ENCODE data around the gene NFIX.

Gene NFIX

GRCh38 chr19:13134626-13135025 is 139.4 kb downstream of the NFIX start:
- no peak for DNase-seq

- no peak for DNase-seq
Measured at GRCh38 chr19:13135068-13136062, 140.1 kb downstream of the NFIX start.

GRCh38 chr19:13137290-13137794 is 142.1 kb downstream of the NFIX start:
- no peak for DNase-seq

GRCh38 chr19:13138171-13138915 is 143.1 kb downstream of the NFIX start:
- DNase-seq = peak; percentile 38

DNA sequence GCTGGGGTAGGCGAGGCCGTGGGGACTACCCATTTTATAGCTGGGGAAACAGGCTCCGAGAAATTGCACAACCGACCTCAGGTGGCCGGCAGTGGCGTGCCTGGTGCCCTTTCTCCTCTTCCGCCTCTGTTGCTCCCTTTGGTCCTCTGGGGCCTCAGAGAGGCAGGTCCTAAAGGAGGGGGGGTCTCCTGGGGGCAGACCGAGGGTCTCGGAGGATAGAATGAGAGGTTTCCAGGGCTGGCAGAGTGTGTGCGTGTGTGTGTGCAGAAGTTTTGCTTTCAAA is 143.6 kb downstream of the NFIX start:
- no peak for DNase-seq

DNA sequence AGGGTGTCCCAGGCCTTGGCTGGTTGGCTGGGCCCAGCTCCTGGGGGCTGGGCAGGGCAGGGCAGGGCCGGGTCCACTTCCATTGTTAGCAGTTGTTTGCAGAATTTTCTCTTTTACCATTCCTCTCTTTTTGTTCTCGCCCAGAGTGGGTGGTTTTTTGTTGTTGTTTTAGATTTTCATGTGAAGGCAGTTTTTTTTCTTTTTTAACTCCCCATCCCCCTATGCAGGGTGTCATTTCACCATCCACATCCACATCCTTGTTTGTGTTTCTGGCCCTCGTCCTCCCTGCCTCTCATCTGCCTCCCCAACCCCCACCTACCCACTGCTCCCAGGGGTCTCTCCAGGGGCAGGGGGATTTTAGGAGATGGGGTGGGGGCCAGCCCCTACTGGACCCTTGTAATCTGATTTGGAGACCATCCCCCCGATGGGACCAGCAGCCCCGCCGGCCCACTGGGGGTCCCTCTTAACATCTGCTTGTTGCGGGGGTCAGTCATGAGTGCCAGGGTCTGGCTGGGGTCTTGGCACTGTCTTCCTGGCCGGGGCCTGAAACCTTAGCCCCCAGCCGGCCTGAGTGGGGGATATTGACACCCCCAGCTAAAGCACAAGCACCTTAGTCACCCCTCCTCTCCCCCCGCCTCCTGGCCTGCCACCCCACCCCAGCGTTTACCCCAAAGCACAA is 144.5 kb downstream of the NFIX start:
- no peak for DNase-seq

- DNase-seq = no peak
Measured at GRCh38 chr19:13146763-13147563, 151.7 kb downstream of the NFIX start.
